ENCODE measurements around the gene ADAM19. TPM values are rescaled to one million over a fixed set of nuclear protein-coding genes. Genes with fewer than 3 reads are reported as not detected.
A peak's percentile ranks its signal among the peaks of the same experiment; 100 is the strongest.

Gene ADAM19
- polyA plus RNA-seq, 2 donors = 2.1 to 2.3 TPM

DNA sequence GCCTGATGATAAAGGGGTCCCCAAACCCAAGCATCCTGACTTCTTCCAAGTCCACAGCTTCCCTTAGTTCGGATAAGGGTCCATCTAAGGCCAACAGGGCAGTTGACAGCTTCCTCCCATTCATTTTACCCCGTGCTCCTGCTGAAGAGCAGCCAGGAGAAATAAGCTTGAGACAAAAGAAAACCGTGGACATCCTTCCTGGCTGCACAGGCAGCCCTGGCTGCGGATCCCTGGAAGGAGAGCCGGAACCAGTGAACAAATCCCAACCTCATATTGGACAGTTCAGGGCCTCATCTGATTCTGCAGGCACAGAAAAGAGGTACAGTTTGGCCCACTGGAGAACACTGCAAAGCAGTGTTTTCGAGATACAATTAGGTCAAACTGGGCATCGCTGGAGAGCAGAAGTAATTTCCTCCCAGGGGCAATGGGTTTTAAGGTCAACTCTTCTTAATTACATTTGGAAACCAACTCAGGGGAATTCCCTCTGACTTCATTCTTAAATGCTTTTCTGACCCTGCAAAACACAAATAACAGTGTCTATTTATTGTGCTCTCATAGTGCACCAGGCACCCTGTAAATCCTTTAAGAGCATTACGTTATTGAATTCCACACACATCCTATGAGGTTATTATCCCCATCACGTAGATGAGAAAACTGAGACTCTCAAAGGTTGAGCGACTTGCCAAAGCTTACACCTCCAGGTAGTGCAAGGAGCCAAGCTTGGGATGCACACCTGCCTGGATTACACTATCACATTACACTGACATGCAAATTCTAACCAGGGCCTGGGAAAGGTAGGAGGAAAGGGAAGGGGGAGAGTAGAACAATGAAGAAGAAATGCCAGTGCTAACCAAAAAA lies 21.2 kb downstream of the ADAM19 start:
- H3K27me3 ChIP-seq (ENCODE audit: control insufficient read depth in 1 of 2, insufficient read depth in 2 of 2, low read length in 2 of 2) = no peaks in the 10 kb centered on the region
- 55 to 58% methylated on average over 10 of the region's 10 CpGs for WGBS, 2 donors
- H3K27ac ChIP-seq (ENCODE audit: low read depth in 2 of 2, low read length in 1 of 2) = peak overlapping the region; percentile 52 to 62
- peaks cover 5 to 6% of the 10 kb centered on the region in 2 donors for H3K4me1 ChIP-seq (ENCODE audit: control insufficient read depth in 2 of 2, insufficient read depth in 2 of 2, low read length in 1 of 2)
- no peak overlapping the region for H3K4me3 ChIP-seq (ENCODE audit: low read depth in 1 of 2, low read length in 2 of 2)
- H3K9me3 ChIP-seq (ENCODE audit: control insufficient read depth in 2 of 2, insufficient read depth in 1 of 2, low read depth in 1 of 2, low read length in 1 of 2) = no peaks in the 10 kb centered on the region
- peaks cover 0 to 2% of the 10 kb centered on the region in 2 donors for H3K36me3 ChIP-seq (ENCODE audit: control insufficient read depth in 2 of 2, insufficient read depth in 2 of 2, low read length in 1 of 2)

DNA sequence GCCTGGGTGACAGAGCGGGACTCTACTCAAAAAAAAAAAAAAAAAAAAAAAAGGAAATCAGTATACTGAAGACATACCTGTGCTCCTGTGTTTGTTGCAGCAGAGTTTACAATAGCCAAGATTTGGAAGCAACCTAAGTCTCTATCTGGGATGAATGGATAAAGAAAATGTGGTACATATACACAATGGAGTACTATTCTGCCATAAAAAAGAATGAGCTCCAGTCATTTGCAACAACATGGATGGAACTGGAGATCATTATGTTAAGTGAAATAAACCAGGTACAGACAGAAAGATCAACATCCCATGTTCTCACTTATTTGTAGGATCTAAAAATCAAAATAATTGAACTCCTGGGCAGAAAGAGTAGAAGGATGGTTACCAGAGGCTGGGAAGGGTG lies 22.9 kb downstream of the ADAM19 start:
- Histone ChIP-seq H3K9me3 (ENCODE audit: control insufficient read depth in 2 of 2, insufficient read depth in 1 of 2, low read depth in 1 of 2, low read length in 1 of 2) (no peaks in the 10 kb centered on the region), H3K27me3 (ENCODE audit: control insufficient read depth in 1 of 2, insufficient read depth in 2 of 2, low read length in 2 of 2) (no peaks in the 10 kb centered on the region), H3K4me1 (ENCODE audit: control insufficient read depth in 2 of 2, insufficient read depth in 2 of 2, low read length in 1 of 2) (peaks cover 9 to 11% of the 10 kb centered on the region in 2 donors), H3K36me3 (ENCODE audit: control insufficient read depth in 2 of 2, insufficient read depth in 2 of 2, low read length in 1 of 2) (peaks cover 0 to 2% of the 10 kb centered on the region in 2 donors), H3K4me3 (ENCODE audit: low read depth in 1 of 2, low read length in 2 of 2) (no peak overlapping the region), H3K27ac (ENCODE audit: low read depth in 2 of 2, low read length in 1 of 2) (no peak overlapping the region)
- WGBS, 2 donors = 94 to 100% methylated on average over 1 of the region's 1 CpG

DNA sequence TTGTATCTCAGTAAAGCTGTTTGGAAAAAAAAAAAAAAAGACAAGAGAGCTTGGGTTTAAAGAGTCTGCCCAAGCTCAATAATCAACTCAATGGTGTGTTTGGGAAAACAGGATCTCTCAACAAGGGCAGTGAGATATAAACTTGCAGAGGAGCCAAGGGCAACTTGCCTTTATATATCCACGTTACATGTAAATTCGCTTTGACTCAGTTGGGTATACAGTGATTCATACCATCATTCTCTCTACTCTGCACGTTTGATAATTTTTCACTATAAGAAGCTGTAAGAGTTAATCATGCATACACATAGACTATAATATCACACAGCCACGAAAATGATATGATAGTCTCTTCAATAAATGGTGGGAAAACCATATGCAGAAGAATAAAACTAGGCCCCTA lies 24.9 kb downstream of the ADAM19 start:
- 54 to 55% methylated on average over 4 of the region's 4 CpGs for WGBS, 2 donors
- no peak overlapping the region for H3K27ac ChIP-seq (ENCODE audit: low read depth in 2 of 2, low read length in 1 of 2)
- no peak overlapping the region for H3K4me3 ChIP-seq (ENCODE audit: low read depth in 1 of 2, low read length in 2 of 2)
- no peaks in the 10 kb centered on the region for H3K9me3 ChIP-seq (ENCODE audit: control insufficient read depth in 2 of 2, insufficient read depth in 1 of 2, low read depth in 1 of 2, low read length in 1 of 2)
- peaks cover 0 to 2% of the 10 kb centered on the region in 2 donors for H3K36me3 ChIP-seq (ENCODE audit: control insufficient read depth in 2 of 2, insufficient read depth in 2 of 2, low read length in 1 of 2)
- H3K4me1 ChIP-seq (ENCODE audit: control insufficient read depth in 2 of 2, insufficient read depth in 2 of 2, low read length in 1 of 2) = peaks cover 12 to 20% of the 10 kb centered on the region in 2 donors
- H3K27me3 ChIP-seq (ENCODE audit: control insufficient read depth in 1 of 2, insufficient read depth in 2 of 2, low read length in 2 of 2) = no peaks in the 10 kb centered on the region

DNA sequence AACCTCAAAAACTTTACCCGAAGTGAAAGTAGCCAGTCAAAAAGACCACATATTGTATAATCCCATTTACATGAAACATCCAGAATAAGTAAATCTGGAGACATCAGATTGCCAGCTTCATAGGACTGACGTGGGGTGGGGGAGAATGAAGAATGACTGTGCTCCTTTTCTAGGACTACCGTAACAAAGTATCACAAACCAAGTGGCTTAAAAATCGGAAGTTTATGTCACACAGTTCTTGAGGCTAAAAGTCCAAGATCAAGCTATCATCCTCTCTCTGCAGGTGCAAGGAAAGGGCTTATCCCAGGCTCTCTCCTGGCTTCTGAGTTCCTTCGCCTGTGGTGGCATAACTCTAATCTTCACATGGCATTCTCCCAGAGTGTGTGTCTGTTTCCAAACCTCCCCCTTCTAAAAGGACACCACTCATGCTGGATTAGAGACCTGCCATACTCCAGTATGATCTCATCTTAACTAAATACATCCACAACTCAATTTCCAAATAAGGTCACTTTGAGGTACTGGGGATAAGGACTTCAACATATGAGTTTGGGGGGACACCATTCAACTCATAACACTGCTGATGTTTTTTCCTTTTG lies 25.5 kb downstream of the ADAM19 start:
- Histone ChIP-seq H3K27me3 (ENCODE audit: control insufficient read depth in 1 of 2, insufficient read depth in 2 of 2, low read length in 2 of 2) (no peaks in the 10 kb centered on the region), H3K4me1 (ENCODE audit: control insufficient read depth in 2 of 2, insufficient read depth in 2 of 2, low read length in 1 of 2) (peaks cover 10 to 23% of the 10 kb centered on the region in 2 donors), H3K9me3 (ENCODE audit: control insufficient read depth in 2 of 2, insufficient read depth in 1 of 2, low read depth in 1 of 2, low read length in 1 of 2) (no peaks in the 10 kb centered on the region), H3K27ac (ENCODE audit: low read depth in 2 of 2, low read length in 1 of 2) (no peak overlapping the region), H3K36me3 (ENCODE audit: control insufficient read depth in 2 of 2, insufficient read depth in 2 of 2, low read length in 1 of 2) (peaks cover 0 to 2% of the 10 kb centered on the region in 2 donors), H3K4me3 (ENCODE audit: low read depth in 1 of 2, low read length in 2 of 2) (no peak overlapping the region)
- 67 to 71% methylated on average over 5 of the region's 5 CpGs for WGBS, 2 donors

DNA sequence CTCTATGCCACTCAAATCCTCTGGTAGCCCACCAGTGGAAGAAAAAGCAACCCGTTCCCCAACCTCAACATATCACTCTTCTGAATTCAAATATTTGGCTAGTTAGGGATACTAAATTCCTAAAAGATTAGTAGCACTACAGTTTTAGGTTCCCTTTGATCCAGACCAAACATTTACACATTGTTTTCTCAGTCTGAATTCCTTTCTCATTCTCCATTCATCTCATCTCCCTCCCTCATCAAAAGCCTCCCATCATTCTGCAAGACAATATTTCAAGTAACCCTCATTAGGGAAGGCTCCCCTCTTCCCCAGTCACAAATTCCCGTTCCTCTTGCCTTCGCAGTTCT lies 26.3 kb downstream of the ADAM19 start:
- no peaks in the 10 kb centered on the region for H3K9me3 ChIP-seq (ENCODE audit: control insufficient read depth in 2 of 2, insufficient read depth in 1 of 2, low read depth in 1 of 2, low read length in 1 of 2)
- no peaks in the 10 kb centered on the region for H3K36me3 ChIP-seq (ENCODE audit: control insufficient read depth in 2 of 2, insufficient read depth in 2 of 2, low read length in 1 of 2)
- 53 to 77% methylated on average over 3 of the region's 3 CpGs for WGBS, 2 donors
- peak overlapping the region in 1 of 2 donors; percentile 84 for H3K27ac ChIP-seq (ENCODE audit: low read depth in 2 of 2, low read length in 1 of 2)
- H3K27me3 ChIP-seq (ENCODE audit: control insufficient read depth in 1 of 2, insufficient read depth in 2 of 2, low read length in 2 of 2) = no peaks in the 10 kb centered on the region
- no peak overlapping the region for H3K4me3 ChIP-seq (ENCODE audit: low read depth in 1 of 2, low read length in 2 of 2)
- H3K4me1 ChIP-seq (ENCODE audit: control insufficient read depth in 2 of 2, insufficient read depth in 2 of 2, low read length in 1 of 2) = peaks cover 9 to 20% of the 10 kb centered on the region in 2 donors

DNA sequence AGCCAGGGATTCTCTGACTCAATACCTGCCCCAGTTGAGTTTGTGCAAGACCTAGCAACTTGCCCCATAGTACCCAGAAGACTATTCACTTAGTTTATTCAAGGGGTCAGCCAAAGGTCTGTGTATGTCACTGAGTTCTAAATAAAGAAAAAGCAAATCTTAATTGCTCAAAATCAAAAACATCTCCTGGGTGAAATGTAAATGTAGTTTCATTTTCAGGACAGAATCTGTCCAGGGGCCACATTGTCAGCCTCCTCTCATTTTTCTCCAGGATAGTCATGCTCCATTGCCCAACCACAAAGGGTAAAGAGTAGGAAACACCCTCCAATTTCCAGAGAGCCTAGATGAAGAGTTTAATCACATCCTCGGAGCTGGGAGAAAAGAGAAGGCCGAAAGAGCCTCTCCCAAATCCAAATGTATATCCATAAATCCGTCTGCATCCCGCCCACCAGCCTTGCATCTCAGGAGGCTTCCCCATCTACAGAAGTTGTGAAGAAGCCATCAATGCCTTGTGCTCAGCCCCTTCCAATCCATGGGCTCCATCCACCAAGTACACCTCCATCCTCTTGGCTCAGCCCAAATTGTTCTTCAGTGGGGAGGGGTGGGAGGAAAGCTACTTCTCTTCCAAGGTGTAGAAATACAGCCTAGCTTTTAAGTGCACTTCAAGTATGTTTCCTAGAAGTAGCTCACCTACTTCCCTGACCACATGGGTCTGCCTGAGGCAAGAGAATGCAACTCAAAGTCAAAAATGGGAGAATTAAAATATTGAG lies 26.9 kb downstream of the ADAM19 start:
- no peak overlapping the region for H3K4me3 ChIP-seq (ENCODE audit: low read depth in 1 of 2, low read length in 2 of 2)
- no peaks in the 10 kb centered on the region for H3K36me3 ChIP-seq (ENCODE audit: control insufficient read depth in 2 of 2, insufficient read depth in 2 of 2, low read length in 1 of 2)
- peak overlapping the region; percentile 80 to 85 for H3K27ac ChIP-seq (ENCODE audit: low read depth in 2 of 2, low read length in 1 of 2)
- no peaks in the 10 kb centered on the region for H3K9me3 ChIP-seq (ENCODE audit: control insufficient read depth in 2 of 2, insufficient read depth in 1 of 2, low read depth in 1 of 2, low read length in 1 of 2)
- no peaks in the 10 kb centered on the region for H3K27me3 ChIP-seq (ENCODE audit: control insufficient read depth in 1 of 2, insufficient read depth in 2 of 2, low read length in 2 of 2)
- peaks cover 6 to 25% of the 10 kb centered on the region in 2 donors for H3K4me1 ChIP-seq (ENCODE audit: control insufficient read depth in 2 of 2, insufficient read depth in 2 of 2, low read length in 1 of 2)
- WGBS, 2 donors = 36 to 64% methylated on average over 4 of the region's 4 CpGs

DNA sequence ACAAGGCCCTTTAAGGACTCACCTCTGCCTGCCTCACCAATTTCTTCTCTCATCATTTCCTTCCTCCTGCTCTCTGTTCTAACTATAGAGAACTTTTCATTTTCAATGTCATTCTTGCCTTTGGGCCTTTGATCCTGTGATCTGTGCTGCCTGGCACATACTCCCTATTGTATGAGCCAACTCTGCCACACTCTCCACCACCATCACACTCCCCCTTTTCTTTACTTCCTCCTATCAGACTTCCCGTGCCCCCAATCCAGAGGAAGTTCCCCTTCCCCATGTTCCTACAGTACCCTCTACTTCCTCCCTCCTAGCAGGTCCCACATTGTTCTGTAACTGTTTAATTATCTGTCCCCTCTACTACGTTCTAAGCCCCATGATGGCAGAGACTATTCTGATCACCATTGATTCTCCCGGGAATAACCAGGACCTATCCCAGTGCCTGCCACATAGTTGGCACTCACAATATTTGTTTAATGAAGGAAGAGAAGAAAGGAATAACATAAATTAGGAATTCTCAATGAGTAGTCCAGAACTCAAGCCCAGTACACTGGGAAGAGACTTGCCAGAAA lies 27.5 kb downstream of the ADAM19 start:
- H3K4me1 ChIP-seq (ENCODE audit: control insufficient read depth in 2 of 2, insufficient read depth in 2 of 2, low read length in 1 of 2) = peaks cover 6 to 25% of the 10 kb centered on the region in 2 donors

DNA sequence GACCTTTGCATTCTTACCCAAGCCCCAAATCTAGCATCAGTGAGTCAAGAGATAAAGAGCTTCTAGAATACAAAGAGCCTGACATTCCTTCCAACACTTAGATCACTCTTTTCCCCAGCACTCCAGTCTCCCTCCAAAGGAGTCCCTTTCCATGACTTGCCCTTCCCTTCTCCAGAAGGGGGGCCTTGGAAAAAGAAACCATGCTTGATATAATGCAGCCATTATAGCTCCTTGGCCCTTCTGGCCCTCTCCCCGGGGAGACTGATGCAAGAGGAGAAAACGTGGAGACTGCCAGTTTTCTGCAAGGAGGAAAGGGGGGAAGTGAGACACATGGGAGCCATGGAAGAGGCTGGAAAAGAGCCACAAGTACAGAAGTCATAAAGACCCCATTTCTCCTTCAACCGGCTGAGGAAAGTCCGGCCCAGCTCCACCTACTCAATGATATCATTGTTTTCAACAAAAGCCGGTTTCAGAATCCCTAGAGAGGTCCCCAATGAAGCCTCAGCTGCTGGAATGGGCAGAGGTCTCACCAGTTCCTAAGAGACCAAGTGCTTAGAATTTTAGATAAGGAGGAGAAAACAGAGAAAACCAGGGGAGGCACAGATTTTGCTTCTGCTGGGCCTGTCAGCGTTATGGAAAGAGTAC lies 29.0 kb downstream of the ADAM19 start:
- peaks cover 6 to 25% of the 10 kb centered on the region in 2 donors for H3K4me1 ChIP-seq (ENCODE audit: control insufficient read depth in 2 of 2, insufficient read depth in 2 of 2, low read length in 1 of 2)
- peak overlapping the region; percentile 26 to 32 for H3K27ac ChIP-seq (ENCODE audit: low read depth in 2 of 2, low read length in 1 of 2)
- H3K36me3 ChIP-seq (ENCODE audit: control insufficient read depth in 2 of 2, insufficient read depth in 2 of 2, low read length in 1 of 2) = no peaks in the 10 kb centered on the region
- no peaks in the 10 kb centered on the region for H3K27me3 ChIP-seq (ENCODE audit: control insufficient read depth in 1 of 2, insufficient read depth in 2 of 2, low read length in 2 of 2)
- 67 to 68% methylated on average over 6 of the region's 6 CpGs for WGBS, 2 donors
- no peaks in the 10 kb centered on the region for H3K9me3 ChIP-seq (ENCODE audit: control insufficient read depth in 2 of 2, insufficient read depth in 1 of 2, low read depth in 1 of 2, low read length in 1 of 2)
- H3K4me3 ChIP-seq (ENCODE audit: low read depth in 1 of 2, low read length in 2 of 2) = no peak overlapping the region

More for the DNA sequence above, 27.5 kb downstream of the ADAM19 start:
- Histone ChIP-seq H3K27ac (ENCODE audit: low read depth in 2 of 2, low read length in 1 of 2) (peak overlapping the region; percentile 69 to 85), H3K27me3 (ENCODE audit: control insufficient read depth in 1 of 2, insufficient read depth in 2 of 2, low read length in 2 of 2) (no peaks in the 10 kb centered on the region), H3K9me3 (ENCODE audit: control insufficient read depth in 2 of 2, insufficient read depth in 1 of 2, low read depth in 1 of 2, low read length in 1 of 2) (no peaks in the 10 kb centered on the region), H3K36me3 (ENCODE audit: control insufficient read depth in 2 of 2, insufficient read depth in 2 of 2, low read length in 1 of 2) (no peaks in the 10 kb centered on the region), H3K4me3 (ENCODE audit: low read depth in 1 of 2, low read length in 2 of 2) (no peak overlapping the region)
- WGBS, 2 donors = 27 to 42% methylated on average over 3 of the region's 3 CpGs

Measured in esophagus (tissue), 2 donors.